T-helper 2 cell treated with Interferon-gamma antibody and Interleukin-4, amounts not matched to agents 5 μg/mL and 100 μg/mL, for 36 hours (primary cell): ENCODE measurements around the gene ODAD2.
A peak's percentile ranks its signal among the peaks of the same experiment; 100 is the strongest.
"Not testable (repeated sequence)": the region's sequence is repeated elsewhere in the genome, so short reads cannot be mapped to it uniquely, and the experiment has no call there.

Experiments
- DNase-seq: peaks from one replicate; pipeline ENCODE4 v3.0.0; 2021; ENCODE audit warnings: low spot score
- H3K27ac Mint-ChIP-seq: one replicate; pipeline ENCODE4 v1.8.0; 2021; ENCODE audit warnings: mild to moderate bottlenecking, mixed read lengths
- H3K27me3 Mint-ChIP-seq: one replicate; pipeline ENCODE4 v1.8.0; 2021; ENCODE audit warnings: low read depth, mixed read lengths
- H3K36me3 Mint-ChIP-seq: one replicate; pipeline ENCODE4 v1.8.0; 2021; ENCODE audit warnings: low read depth, mixed read lengths
- H3K4me1 Mint-ChIP-seq: one replicate; pipeline ENCODE4 v1.8.0; 2021; ENCODE audit warnings: low read depth, mixed read lengths
- H3K4me3 Mint-ChIP-seq: one replicate; pipeline ENCODE4 v1.8.0; 2022; ENCODE audit warnings: mild to moderate bottlenecking, moderate library complexity, mixed read lengths
- H3K9me3 Mint-ChIP-seq: one replicate; pipeline ENCODE4 v1.8.0; 2021; ENCODE audit warnings: mixed read lengths

Gene ODAD2

GRCh38 chr10:27995311-27995710 is 3.6 kb downstream of the ODAD2 start:
- Mint-ChIP-seq H3K4me3 (no peak overlapping the region), H3K27me3 (peaks cover 51% of the 10 kb centered on the region), H3K9me3 (no peaks in the 10 kb centered on the region), H3K27ac (no peak overlapping the region), H3K4me1 (peaks cover 11% of the 10 kb centered on the region), H3K36me3 (no peaks in the 10 kb centered on the region)
- DNase-seq: no peak

GRCh38 chr10:27989357-27989756 is 9.5 kb downstream of the ODAD2 start:
- H3K4me1 Mint-ChIP-seq, H3K27me3 Mint-ChIP-seq, H3K4me3 Mint-ChIP-seq, H3K9me3 Mint-ChIP-seq, H3K36me3 Mint-ChIP-seq, DNase-seq, H3K27ac Mint-ChIP-seq: not testable (repeated sequence)

DNA sequence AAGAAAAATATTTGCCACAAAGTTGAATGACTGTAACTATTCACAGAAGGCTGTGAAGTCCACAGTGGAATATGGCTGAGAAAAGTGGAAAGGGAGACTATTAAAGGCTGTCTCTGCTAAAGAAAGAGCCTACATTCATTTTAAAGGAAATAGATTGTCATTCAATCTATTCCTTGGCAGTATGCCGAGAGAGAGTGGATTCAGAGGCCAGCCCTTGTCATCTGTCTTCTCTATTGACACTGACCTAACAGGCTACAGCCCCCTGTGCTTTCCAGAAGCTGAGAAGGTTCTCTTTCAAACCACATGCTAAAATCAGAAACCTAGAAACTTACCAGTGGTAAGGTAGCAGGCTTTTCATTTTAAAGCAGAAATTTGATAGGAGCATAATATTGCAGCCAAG is 12.1 kb downstream of the ODAD2 start:
- Mint-ChIP-seq H3K4me1 (no peaks in the 10 kb centered on the region), H3K4me3 (no peak overlapping the region), H3K9me3 (no peaks in the 10 kb centered on the region), H3K27me3 (peaks cover 8% of the 10 kb centered on the region), H3K36me3 (no peaks in the 10 kb centered on the region), H3K27ac (no peak overlapping the region)
- DNase-seq: no peak

- Mint-ChIP-seq H3K27ac (no peak overlapping the region), H3K27me3 (peaks cover 8% of the 10 kb centered on the region)
These were observed 15.9 kb downstream of the ODAD2 start for GRCh38 chr10:27982875-27983543.

GRCh38 chr10:27981744-27982143 is 17.1 kb downstream of the ODAD2 start:
- Mint-ChIP-seq H3K4me1 (no peaks in the 10 kb centered on the region), H3K27me3 (peaks cover 7% of the 10 kb centered on the region), H3K27ac (no peak overlapping the region), H3K4me3 (no peak overlapping the region), H3K36me3 (no peaks in the 10 kb centered on the region), H3K9me3 (no peaks in the 10 kb centered on the region)
- no peak for DNase-seq

More at GRCh38 chr10:27982875-27983543, 15.9 kb downstream of the ODAD2 start:
- H3K4me1 Mint-ChIP-seq: no peaks in the 10 kb centered on the region
- H3K4me3 Mint-ChIP-seq: no peak overlapping the region
- H3K36me3 Mint-ChIP-seq: no peaks in the 10 kb centered on the region
- DNase-seq: no peak
- H3K9me3 Mint-ChIP-seq: no peaks in the 10 kb centered on the region

DNA sequence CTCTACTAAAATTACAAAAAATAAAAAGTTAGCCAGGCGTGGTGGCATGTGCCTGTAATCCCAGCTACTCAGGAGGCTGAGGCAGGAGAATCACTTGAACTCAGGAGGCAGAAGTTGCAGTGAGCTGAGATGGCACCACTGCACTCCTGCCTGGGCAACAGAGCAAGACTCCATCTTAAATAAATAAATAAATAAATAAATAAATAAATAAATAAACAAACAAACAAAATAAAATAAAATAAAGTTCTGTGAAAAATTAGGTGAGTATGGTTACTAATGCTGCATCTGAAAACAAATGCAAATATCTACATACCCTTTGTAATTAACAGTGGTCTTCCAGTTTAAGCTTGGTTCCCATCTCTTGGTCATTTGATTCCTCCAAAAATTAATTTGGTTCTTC is 28.1 kb downstream of the ODAD2 start:
- not testable (repeated sequence) for H3K4me1 Mint-ChIP-seq, H3K36me3 Mint-ChIP-seq, H3K4me3 Mint-ChIP-seq, H3K27ac Mint-ChIP-seq, DNase-seq, H3K9me3 Mint-ChIP-seq, H3K27me3 Mint-ChIP-seq

DNA sequence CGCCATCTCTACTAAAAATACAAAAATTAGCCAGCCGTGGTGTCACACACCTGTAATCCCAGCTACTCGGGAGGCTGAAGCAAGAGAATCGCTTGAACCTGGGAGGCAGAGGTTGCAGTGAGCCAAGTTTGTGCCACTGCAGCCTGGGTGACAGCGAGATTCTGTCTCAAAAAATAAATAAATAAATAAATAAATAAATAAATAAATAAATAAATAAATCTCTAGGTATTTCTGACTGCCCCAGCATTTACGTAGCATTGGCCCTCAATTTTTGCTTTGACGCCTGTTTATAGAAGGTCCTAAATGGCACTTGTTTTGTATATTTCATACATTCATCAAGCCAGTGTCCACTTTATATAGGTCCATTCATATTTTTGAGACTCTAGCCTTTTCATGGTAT is 28.9 kb downstream of the ODAD2 start:
- H3K4me3 Mint-ChIP-seq, H3K4me1 Mint-ChIP-seq, H3K9me3 Mint-ChIP-seq, H3K27me3 Mint-ChIP-seq, H3K36me3 Mint-ChIP-seq, DNase-seq, H3K27ac Mint-ChIP-seq: not testable (repeated sequence)

DNA sequence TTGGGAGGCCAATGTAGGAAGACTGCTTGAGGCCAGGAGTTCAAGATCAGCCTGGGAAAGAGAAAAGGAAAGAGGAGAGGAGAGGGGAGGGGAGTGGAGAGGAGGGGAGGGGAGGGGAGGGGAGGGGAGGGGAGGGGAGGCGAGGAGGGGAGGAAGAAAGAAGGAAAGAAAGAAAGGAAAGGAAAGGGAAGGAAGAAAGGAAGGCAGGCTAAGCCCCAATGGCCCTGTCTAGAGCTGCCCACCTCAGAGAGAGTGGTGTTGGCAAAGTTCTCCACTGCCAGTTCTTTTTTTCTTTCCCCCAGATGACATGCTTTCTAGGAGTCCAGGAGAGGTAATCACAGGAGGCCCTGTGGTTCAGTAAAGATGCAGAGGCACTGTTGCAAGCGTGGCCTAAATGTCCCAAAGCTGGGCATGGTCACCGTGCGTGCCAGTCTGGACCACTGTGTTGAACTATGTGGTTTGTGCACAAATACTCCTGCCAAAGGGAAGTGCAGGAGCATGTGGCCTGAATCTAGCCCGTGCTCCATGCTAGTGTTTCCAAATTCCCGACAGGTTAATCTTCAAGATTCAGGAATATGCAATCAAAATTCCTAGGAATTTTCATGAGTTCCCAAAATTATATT is 39.7 kb downstream of the ODAD2 start:
- H3K36me3 Mint-ChIP-seq: no peaks in the 10 kb centered on the region
- peaks cover 4% of the 10 kb centered on the region for H3K4me1 Mint-ChIP-seq
- H3K27ac Mint-ChIP-seq: peak overlapping the region; percentile 15
- no peaks in the 10 kb centered on the region for H3K27me3 Mint-ChIP-seq
- H3K9me3 Mint-ChIP-seq: no peaks in the 10 kb centered on the region
- no peak for DNase-seq
- H3K4me3 Mint-ChIP-seq: no peak overlapping the region

DNA sequence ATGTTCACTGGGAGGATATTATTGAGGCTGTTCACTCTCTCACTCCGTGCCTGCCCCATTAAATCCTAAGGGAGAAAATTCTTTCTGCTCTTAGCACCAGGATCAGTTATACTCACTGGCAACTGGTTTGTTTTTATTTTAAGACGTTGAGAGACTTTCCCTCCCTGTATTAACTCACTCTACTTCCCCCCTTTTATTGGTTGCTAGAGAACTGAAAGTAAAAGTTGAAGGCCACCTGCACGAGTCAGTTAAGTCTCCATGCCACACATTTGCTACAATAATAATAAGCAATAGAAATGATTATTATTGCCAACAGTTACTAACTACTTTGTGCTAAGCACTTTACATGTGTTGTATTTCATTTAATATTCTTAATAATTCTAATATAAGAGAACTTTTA is 40.5 kb downstream of the ODAD2 start:
- H3K36me3 Mint-ChIP-seq, H3K27ac Mint-ChIP-seq, H3K27me3 Mint-ChIP-seq, DNase-seq, H3K9me3 Mint-ChIP-seq, H3K4me1 Mint-ChIP-seq: not testable (repeated sequence)
- peak overlapping the region; percentile 49 for H3K4me3 Mint-ChIP-seq

GRCh38 chr10:27950242-27950564 is 48.7 kb downstream of the ODAD2 start:
- no peak overlapping the region for H3K4me3 Mint-ChIP-seq
- no peak for DNase-seq

DNA sequence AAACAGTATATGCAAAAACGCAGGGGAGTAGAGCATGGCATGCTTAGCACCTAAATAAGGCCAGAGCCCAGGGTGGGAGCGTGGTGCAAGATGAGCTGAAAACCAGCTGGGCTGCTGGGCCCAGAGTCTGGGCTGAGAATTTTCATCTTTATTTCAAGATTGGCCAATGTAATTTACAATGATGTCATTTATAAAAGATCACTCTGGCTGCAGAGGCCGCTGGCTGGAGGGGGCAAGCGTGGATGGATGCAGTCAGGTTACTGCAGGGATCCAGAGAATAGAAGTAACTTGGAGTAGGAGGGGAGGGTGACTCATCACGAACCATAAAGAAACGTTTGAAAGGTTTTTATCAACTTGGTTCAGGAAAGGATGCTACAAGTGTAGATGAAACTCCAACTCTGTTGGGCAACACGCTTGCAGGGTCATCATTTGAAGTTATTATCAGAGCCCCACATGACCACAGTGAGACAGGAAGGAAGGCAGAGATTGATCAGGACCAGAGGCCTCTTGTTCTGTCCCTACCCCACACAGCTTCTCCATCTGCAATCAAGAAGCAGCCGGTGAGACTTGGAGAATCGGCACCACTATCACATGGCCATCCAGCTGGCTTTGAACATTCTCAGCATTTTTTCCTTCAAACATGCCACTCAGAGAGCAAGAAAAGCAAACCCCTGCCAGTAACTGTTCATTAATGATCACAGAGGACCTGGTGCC is 49.2 kb downstream of the ODAD2 start:
- Mint-ChIP-seq H3K27ac (no peak overlapping the region), H3K27me3 (no peaks in the 10 kb centered on the region), H3K4me1 (no peaks in the 10 kb centered on the region), H3K4me3 (no peak overlapping the region), H3K36me3 (no peaks in the 10 kb centered on the region), H3K9me3 (no peaks in the 10 kb centered on the region)
- DNase-seq: no peak

More at GRCh38 chr10:27950242-27950564, 48.7 kb downstream of the ODAD2 start:
- Mint-ChIP-seq H3K9me3 (no peaks in the 10 kb centered on the region), H3K4me1 (no peaks in the 10 kb centered on the region), H3K27ac (no peak overlapping the region), H3K27me3 (no peaks in the 10 kb centered on the region), H3K36me3 (no peaks in the 10 kb centered on the region)

- no peaks in the 10 kb centered on the region for H3K4me1 Mint-ChIP-seq
- H3K27ac Mint-ChIP-seq: no peak overlapping the region
- no peak for DNase-seq
- no peaks in the 10 kb centered on the region for H3K36me3 Mint-ChIP-seq
- H3K27me3 Mint-ChIP-seq: no peaks in the 10 kb centered on the region
- H3K9me3 Mint-ChIP-seq: no peaks in the 10 kb centered on the region
- H3K4me3 Mint-ChIP-seq: no peak overlapping the region
These were observed 50.7 kb downstream of the ODAD2 start for GRCh38 chr10:27948186-27948585.

DNA sequence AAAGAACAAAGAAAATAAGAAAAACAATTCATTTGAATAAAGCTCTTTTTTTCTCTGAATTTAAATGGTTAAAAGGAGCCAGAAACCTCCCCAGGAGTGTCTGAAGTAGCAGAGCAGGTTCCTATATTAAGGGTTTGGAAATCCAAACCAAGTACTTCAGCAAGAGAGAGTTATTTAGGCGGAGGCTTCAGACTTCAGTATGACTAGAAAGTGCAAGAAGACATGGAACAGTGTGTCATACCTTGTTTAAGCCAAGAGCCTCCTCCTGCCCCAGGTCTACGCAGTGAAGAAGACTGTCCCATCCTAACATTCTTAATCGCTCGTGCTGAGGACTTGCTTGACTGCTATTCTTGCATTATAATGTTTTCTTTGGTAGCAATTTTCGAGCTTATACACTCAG is 51.3 kb downstream of the ODAD2 start:
- H3K27ac Mint-ChIP-seq: no peak overlapping the region
- no peaks in the 10 kb centered on the region for H3K9me3 Mint-ChIP-seq
- H3K4me3 Mint-ChIP-seq: no peak overlapping the region
- H3K4me1 Mint-ChIP-seq: no peaks in the 10 kb centered on the region
- no peaks in the 10 kb centered on the region for H3K36me3 Mint-ChIP-seq
- no peaks in the 10 kb centered on the region for H3K27me3 Mint-ChIP-seq
- DNase-seq: no peak

- Mint-ChIP-seq H3K4me1 (no peaks in the 10 kb centered on the region), H3K9me3 (no peaks in the 10 kb centered on the region), H3K4me3 (no peak overlapping the region), H3K27ac (no peak overlapping the region), H3K36me3 (no peaks in the 10 kb centered on the region), H3K27me3 (no peaks in the 10 kb centered on the region)
- DNase-seq: no peak
These were observed 54.9 kb downstream of the ODAD2 start for GRCh38 chr10:27944005-27944404.
